ENCODE results near the gene C1orf21. TPM values are rescaled to one million over a fixed set of nuclear protein-coding genes. Genes with fewer than 3 reads are reported as not detected.

The C1orf21 gene
- total RNA-seq, 1 experiment from 2014 or later, result 5.9 TPM

DNA sequence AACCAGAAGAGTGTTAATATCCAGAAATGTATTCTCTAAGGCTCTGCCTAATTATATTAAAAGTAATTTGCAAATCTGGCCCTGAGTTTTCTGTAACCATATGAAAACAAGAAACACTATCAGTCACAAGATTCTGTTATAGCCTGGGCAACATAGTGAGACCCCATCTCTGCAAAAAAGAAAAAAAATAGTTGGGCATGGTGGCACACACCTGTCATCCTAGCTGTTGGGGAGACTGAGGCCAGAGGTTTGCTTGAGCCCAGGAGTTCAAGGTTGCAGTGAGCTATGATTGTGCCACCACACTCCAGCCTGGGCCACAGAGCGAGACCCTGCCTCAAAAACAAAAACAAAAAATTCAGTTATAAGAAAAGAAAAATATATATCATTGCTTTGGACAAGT is 25.6 kb downstream of the C1orf21 start:
- no peak for DNase-seq (ENCODE audit: low spot score)

DNA sequence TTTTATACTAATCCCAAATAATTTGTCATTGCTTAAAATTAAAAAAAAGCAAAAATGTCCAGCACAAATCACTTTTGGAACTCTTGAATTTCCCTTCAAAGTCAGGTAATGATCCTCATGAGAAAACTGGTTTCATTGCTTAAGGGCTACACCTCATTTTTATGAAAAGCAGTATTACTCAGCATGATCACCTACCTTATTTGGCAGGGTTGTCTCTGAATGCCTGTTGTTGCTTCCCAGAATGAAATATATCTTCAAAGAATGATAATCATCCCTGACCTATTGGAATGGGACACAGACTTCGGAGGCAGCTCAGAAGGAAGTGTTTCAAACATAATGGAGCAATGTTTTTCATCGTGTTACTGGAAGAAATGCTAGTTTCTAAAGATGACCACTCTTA is 29.7 kb downstream of the C1orf21 start:
- no peak for DNase-seq (ENCODE audit: low spot score)

DNA sequence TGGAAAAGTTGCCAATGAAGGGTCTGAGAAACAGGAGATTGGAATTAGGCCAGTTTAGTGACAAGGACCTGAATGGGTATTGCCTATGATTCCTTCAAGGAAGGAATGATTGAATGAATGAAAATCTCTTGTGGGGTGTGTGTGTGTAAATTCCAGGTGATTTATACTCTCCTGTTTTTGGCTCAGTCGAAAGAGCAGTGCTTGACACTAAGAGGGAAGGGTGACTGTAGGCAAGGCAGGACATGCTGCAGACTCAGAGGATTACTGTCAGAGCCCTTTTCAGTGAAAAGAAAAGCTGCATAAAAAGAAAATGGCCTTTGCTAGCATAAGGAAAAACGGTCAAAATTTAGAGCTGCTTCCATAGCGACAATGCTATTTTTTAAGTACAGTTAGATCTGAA is 30.1 kb downstream of the C1orf21 start:
- no peak for DNase-seq (ENCODE audit: low spot score)

DNA sequence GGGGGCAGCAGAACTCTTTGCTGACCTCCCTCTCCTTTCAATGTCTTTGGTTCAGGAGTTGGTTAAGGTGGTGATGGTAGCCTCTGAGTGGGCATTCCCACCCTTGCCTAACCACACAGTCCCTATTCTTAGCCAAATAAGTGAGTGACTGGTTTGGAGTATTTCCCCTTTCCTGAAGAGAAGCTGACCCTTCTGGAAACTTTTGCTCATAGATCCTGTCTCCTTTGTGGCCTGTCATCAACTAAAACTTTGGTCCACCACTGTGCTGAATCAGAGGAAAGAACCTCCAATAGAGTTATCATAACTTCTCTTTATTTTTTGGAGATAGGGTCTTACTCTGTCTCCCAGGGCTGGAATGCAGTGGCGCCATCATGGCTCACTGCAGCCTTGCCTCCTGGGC is 31.1 kb downstream of the C1orf21 start:
- DNase-seq (ENCODE audit: low spot score), result no peak

DNA sequence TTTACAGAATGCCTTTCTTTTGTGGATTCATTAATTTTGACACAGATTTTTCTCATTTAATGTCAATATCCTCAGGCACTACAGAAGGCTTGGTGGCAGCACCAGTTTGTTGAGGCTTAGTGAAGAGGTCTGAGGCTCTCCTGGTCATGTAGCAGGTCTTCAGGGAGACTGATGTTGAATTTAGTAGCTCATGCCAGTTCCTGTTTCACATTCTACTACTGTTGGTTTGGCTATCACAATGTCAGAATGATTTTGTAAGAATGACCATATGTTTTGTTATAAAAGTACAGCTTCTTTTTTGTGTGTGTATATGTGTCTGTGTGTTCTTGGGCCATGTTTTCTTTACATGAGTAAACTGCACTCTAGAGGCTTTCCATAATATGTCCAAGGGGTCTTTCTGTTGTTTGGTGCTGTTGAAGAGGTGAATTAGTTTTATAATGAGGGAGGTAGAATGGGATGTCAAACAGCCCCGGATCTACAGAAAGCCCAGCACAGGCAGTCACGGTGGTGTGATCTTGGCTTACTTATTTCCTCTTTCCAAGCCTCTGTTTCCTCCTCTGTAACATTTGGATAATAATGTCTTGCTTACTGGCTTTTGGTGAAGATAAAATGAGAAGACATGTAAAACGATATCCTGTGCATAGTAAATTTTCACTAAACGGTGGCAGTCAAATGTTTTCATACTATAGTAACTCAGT is 32.0 kb downstream of the C1orf21 start:
- no peak for DNase-seq (ENCODE audit: low spot score)

DNA sequence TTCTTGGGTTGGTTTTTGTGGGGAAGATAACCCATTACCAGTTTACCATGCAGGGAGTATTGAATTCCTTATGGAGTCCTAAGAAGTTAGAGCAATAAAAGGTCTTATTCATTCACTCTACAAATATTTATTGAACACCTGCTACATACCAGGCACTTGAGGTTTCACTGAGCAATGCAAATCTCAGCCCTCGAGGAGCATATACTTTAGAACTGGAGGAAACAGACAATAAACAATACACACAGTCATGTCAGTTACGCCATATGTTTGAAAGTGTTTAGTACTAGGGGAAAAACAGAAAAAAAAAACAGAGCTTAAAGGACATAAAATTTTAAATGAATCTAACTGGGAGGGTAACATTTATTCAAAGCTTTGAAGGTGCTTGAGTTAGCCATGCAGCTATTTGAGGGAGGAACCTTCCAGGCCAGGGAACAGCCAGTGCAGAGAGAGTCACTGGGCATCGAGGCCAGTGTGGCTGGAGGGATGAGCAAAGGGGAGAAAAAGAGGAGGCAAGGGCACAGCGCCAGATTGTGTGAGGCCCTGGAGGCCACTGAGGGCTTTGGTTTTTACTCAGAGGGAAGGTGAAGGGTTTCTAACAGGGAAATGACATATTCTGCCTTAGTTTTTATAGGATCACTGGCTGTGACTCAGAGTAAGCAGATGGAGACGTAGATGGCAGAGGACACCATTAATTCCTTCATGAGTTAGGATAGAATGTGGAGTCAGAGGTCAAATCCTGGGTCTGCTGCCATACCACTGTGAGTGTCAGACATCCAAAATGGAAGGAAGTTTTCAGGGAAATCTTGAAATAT is 32.7 kb downstream of the C1orf21 start:
- no peak for DNase-seq (ENCODE audit: low spot score)

DNA sequence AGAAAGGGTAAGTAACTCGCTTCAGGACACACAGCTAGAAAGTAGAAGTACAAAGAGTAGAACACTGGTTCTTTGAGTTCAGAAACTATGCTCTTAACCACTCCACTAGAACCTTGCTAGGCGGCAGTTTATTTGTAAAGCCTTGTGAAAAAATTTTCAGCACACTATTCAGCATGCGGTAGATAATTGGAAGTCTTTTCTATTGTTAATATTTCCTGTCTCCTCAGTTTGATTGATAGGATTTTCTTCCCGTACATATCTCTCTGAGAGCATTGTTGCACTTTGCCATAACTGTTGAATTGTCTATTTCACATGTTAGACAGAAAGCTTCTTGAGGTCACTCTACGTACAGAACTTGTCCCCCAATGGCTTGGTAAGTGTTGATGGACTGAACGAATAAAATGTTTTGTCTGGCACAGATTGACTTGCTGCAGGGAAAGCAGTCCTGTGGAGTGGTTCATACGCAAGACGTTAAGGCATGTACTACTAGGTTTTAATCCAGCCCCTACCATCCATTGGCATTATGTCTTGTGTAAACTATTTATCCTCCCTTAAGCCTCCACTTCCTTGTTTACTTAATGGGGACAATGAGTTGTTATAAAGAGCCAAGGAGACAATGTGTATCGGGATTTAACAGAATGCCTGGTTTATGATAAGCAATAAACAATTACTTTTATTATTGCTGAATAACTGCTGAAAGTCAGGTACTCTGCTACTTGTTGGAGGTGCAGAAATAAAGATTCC is 35.8 kb downstream of the C1orf21 start:
- peak; percentile 33 for DNase-seq (ENCODE audit: low spot score)

DNA sequence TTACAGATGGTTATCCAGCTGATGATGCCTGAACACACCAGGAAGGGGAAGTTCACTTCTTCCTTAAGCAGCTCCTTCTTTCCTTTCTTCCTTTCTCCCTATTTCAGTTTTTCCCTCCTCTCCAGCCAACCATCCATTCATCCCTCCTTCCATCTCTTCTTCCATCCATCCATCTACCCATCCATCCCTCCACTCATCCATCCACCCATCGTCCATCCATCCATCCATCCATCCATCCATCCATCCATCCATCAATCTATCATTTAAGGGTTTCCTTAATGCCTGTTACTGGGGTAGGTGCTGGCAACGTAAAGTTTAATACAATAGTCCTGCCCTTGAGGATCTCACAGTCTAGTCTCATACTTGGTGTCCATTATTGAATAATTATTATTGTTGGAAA is 36.8 kb downstream of the C1orf21 start:
- no peak for DNase-seq (ENCODE audit: low spot score)

DNA sequence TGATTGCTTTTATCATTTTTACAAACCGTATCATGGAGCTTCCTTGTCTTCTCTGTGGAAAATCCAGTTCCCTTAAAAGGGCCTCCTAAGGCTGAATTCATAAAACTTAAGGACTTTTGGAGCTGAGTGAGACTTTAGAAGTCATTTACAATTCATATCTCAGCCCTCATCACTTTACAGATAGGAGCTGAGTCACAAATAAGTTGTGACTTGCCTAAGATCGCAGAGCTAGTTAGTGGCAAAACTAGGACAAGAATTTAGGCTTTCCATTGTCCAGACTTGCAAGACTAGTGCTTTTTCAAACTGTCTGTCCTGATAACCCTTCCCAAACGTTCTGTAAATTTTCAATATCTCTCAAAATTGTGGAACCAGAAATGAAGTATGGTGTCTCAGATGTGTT is 37.3 kb downstream of the C1orf21 start:
- DNase-seq (ENCODE audit: low spot score), result no peak

DNA sequence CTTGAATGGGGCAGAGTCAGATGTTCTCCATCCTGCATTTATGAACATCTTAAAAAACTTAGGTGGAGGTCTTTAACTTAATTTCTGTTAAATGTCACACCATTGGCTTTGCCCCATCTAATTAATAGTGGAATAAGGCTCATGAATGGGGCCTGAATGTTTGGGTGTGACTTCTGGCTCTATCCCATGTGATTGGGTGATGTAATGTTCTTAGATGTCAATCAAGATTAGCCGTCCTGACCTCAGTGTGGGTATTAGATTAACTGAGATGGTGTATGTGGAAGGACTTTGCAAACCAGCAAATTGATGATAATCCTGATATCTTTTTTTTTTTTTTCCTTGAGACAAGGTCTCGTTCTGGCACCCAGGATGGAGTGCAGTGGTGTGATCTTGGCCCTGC is 38.1 kb downstream of the C1orf21 start:
- no peak for DNase-seq (ENCODE audit: low spot score)

DNA sequence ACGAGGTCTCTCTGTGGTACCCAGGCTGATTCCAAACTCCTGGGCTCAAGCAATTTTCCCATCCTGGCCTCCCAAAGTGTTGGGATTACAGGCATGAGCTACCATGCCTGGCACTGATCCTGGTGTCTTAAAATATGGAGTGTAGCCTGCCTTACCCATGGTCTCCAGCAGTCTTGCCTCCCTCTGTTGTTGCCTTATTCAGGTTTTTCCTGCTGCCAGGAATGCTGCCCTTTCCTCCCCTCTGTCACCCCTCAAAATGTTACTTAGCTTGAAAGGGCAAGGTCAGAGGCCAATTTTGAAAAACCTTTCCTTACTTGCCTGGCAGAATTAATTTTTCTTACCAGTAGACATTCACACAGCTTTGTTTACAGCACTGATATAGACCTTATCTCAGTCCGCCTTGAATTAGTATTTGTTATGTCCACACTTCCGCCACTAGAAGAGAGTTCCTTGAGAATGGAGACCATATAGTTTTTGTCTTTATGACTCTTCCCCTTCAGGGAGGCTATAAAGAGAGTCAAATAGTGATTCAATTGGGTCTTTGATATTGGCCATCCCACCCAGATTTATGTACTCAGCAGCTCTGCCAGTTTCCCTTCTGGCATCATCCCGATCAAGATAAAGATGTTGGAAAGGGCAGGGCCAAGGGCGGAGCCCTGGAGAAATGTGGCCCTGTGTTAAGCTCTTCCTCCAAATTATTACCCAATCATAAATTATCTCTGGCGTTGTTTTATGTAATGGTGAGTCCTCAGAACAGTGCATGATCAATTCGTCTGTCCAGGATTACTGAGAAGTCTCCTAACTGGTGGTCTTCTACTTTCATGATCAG is 38.8 kb downstream of the C1orf21 start:
- DNase-seq (ENCODE audit: low spot score), result peak; percentile 93

DNA sequence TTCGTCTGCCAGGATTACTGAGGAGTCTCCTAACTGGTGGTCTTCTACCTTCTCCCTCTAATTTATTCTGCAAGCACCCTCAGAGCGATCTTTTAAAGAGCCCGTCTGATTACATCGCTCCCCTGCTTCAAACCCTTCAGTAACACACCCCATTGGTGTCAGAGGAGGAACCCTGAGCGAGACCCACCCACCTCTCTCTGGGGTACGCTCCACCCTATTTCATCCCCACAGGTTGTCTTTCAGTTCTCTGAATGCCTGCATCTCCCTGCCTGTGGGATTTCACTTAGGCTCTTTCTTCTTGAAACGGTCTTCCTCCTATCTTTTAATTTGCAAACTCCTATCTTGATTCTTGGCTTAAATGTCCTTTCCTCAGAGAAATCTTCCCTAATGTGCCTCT is 39.4 kb downstream of the C1orf21 start:
- no peak for DNase-seq (ENCODE audit: low spot score)

DNA sequence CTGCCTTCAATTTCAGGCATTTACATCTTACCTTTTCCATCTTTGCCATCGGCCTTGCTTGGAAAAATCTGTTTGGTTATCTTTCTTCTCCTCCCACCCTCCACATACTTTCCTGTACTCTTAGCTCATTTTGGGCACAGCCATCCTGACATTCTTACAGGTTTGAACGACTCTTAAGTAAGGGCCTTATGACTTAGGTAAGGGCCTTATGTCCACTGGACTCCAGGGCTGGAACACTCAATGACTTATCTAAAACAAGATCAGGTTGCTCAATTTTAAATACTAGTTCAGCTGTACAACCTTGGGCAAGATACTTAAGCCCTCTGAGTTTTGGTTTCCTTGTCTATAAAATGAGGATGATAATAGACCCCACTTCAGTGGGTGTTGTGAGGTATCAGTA is 40.9 kb downstream of the C1orf21 start:
- no peak for DNase-seq (ENCODE audit: low spot score)

DNA sequence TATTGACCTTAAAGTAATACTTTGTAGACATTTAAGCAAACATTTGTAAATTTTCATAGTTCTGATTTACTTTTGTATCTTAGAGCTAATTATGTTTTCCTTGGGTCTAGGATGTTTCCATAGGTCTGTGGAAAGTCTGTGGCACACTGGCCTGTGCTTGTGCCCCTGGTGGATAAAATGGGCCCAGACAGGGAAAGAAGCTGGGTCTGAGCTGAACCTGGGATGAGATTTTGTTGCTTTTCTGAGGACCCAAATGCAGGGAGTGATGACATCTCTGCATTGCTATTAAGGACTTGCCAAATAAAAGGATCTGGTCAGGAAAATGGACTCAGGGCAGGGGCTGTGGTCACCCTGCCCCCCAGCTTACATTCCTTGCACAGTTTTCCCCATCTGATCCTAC is 41.8 kb downstream of the C1orf21 start:
- DNase-seq (ENCODE audit: low spot score), result no peak

DNA sequence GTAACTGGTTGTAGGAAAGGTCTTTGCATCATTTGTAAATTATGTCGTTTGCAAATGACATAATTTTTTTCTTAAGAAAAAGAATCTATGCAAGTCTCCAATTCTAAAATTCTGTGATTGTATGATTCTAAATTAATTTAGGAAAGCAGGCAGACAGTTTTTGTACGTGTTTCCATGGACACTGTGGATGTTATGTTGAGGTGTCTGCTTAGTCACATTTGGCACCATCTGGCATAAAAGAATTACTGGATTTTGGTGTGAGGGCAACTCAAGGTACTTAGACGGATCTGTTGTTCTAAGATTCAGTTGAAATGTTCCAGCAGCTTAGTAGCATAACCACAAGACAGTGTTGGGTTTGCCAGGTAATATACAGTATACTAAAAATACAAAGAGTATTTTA is 42.5 kb downstream of the C1orf21 start:
- DNase-seq (ENCODE audit: low spot score), result no peak

DNA sequence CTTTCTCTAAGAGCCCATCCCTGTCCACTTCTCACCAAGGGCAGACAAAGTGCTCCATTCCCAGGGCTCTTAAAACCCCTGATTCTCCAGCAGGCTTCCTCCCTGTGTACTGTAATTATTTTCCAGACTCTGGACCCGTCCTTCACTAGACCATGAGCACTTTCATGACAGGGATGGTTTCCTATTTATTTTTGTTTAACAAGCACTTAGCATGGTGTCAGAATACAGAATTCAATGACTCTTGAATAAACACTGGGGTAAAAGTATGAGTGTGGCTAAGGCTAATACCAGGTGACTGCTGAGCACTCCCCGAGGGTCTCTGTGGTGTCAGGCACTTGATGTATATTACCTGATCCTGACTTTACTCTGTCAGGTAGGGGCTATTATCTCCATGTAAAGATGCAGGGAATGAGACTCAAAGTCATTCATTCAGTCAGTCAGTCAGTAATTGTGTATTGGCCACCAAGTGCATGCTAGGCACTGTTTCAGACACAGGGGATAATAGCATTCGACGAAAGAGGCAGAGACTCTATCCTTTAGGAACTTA is 47.2 kb downstream of the C1orf21 start:
- no peak for DNase-seq (ENCODE audit: low spot score)

DNA sequence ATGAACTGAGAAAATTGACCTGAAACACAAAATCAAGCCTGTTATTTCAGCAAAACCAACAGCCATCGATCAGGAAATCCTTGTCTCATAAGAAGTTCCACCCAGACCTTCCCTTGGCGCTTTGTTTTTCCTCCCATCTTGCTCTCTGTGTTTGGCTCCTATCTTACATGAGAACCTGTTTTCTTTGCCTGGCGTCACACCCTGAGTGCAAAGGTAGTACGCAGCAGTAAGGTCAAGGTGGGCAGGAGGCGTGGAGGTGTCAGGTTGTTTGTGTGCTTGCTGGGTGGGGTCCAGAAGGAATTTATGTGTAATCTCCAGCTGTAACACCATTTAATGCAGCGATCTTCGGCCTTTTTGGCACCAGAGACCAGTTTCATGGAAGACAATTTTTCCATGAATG is 50.5 kb downstream of the C1orf21 start:
- no peak for DNase-seq (ENCODE audit: low spot score)

DNA sequence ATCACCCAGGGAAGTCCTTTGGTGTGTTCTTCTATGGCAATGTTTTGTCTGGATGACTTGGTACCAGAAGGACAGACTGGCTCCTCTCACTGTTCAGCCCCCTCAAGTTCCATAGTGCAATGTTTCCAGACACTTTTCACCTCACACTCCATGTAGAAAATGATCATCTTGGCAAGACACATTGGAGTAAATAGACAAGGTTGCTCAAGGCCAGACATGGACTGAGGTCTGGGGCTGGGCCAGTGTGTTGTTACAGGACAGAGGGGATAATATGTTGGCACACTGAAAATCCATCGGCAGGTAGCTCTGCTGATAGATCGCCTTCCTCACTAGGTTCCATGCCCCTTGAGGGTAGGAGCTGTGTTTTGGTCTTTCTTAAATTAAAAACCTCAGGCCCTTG is 51.5 kb downstream of the C1orf21 start:
- DNase-seq (ENCODE audit: low spot score), result no peak

DNA sequence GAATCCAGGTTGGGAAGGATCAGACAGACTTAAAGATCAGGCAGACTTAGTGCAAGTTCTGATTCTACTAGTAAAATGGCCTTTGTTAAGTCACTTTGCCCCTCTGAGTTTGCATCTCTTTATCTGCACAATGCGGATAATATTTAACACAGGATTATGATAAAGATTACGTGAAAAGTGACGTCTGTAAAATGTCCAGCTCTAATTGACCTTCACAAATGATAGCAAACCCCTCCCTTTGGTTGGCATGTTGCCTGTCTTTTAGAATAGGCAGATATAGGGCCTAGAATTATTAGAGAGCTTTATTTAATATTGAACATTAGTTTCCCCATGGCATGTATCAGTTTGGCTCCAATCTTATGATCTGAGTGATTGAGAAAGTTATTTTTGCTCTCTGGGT is 55.4 kb downstream of the C1orf21 start:
- no peak for DNase-seq (ENCODE audit: low spot score)

DNA sequence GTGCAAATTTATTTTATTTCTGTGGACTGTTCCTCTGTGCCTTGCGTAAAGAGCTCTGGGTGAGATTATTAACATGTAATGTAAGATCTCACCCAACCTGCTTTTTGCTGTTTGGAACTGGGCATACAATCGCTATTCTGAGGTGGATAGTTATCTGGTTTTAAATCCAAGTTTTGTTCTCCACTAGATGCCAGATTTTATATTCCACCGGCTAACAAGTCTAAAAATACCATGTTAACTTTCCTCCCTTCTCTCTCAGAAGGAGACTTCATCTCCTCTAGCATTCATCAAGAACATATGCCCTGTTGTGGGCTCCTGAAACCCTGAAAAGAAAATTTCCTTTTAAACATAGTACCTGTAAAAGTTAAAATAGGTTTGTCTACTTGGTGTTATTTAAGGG is 56.4 kb downstream of the C1orf21 start:
- no peak for DNase-seq (ENCODE audit: low spot score)

DNA sequence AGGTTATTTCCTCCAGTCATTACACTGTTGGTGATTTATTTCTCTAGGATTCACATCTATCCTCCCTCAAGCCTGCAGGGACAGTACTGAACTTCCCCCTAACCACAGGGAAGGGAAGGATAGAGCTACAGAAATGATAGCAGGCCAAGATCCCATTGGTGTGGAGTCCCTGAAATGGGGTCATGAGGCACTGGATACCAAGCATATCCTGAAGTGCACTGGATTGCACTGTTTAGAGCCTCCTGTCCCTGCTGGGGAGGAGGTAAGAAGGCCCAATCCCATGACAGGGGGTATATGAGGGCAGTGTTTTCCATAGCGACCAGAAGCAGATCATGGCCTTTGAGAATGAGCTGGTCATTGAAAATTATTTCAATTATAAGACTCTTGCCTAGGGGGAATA is 56.8 kb downstream of the C1orf21 start:
- no peak for DNase-seq (ENCODE audit: low spot score)

Measured in HT-29 (cell line).